Measurements from ENCODE around the gene APBA2. TPM values are rescaled to one million over a fixed set of nuclear protein-coding genes. Genes with fewer than 3 reads are reported as not detected.

The APBA2 gene
- total RNA-seq, 5 donors from 2014 or later (not counting 1 experiment from before 2014, with no cell fraction given) = 78.9 to 118 (median 94.9) TPM

GRCh38 chr15:28963711-28964081 is 77.9 kb downstream of the APBA2 start:
- no peaks in the 10 kb centered on the region for H3K9me3 Mint-ChIP-seq
- no peak overlapping the region for H3K27ac Mint-ChIP-seq
- no peak overlapping the region for H3K4me3 Mint-ChIP-seq
- H3K36me3 ChIP-seq (ENCODE audit: control insufficient read depth in 2 of 2, extremely low read depth in 1 of 2, insufficient read depth in 1 of 2, low read length in 1 of 2) = no peaks in the 10 kb centered on the region
- H3K36me3 Mint-ChIP-seq = peaks cover 14% of the 10 kb centered on the region
- peaks cover 38 to 59% (median 49%) of the 10 kb centered on the region in 3 donors for H3K4me1 Mint-ChIP-seq
- H3K9me3 ChIP-seq = no peaks in the 10 kb centered on the region
- DNase-seq = no peak
- no CpG with 5 or more reads among the region's 2 CpGs for WGBS (ENCODE audit: insufficient coverage)
- H3K4me1 ChIP-seq (ENCODE audit: control insufficient read depth in 1 of 2, extremely low read depth in 1 of 2, insufficient read depth in 2 of 2, low read length in 2 of 2) = peaks cover 0 to 4% of the 10 kb centered on the region in 2 experiments
- H3K27me3 ChIP-seq (replicated peaks in 1 of 2; ENCODE audit: control insufficient read depth in 2 of 2, extremely low read depth in 1 of 2, insufficient read depth in 2 of 2, low read length in 1 of 2) = no peaks in the 10 kb centered on the region
- H3K27ac ChIP-seq (ENCODE audit: low read length) = no peak overlapping the region
- ChIA-PET POLR2A (no interaction called here), CTCF (no interaction called here)
- no peak for ATAC-seq (replicated peaks in 1 of 4)
- H3K4me3 ChIP-seq (ENCODE audit: control insufficient read depth in 1 of 2, extremely low read depth in 1 of 2, low read length in 1 of 2) = no peak overlapping the region
- H3K27me3 Mint-ChIP-seq = no peaks in the 10 kb centered on the region

- Mint-ChIP-seq H3K36me3 (peaks cover 14% of the 10 kb centered on the region), H3K27ac (no peak overlapping the region), H3K9me3 (no peaks in the 10 kb centered on the region), H3K27me3 (no peaks in the 10 kb centered on the region), H3K4me3 (no peak overlapping the region), H3K4me1 (peaks cover 34 to 57% (median 47%) of the 10 kb centered on the region in 3 donors)
- Histone ChIP-seq H3K27ac (ENCODE audit: low read length) (no peak overlapping the region), H3K36me3 (ENCODE audit: control insufficient read depth in 2 of 2, extremely low read depth in 1 of 2, insufficient read depth in 1 of 2, low read length in 1 of 2) (no peaks in the 10 kb centered on the region), H3K9me3 (no peaks in the 10 kb centered on the region), H3K4me1 (ENCODE audit: control insufficient read depth in 1 of 2, extremely low read depth in 1 of 2, insufficient read depth in 2 of 2, low read length in 2 of 2) (peaks cover 0 to 4% of the 10 kb centered on the region in 2 experiments), H3K4me3 (ENCODE audit: control insufficient read depth in 1 of 2, extremely low read depth in 1 of 2, low read length in 1 of 2) (no peak overlapping the region), H3K27me3 (replicated peaks in 1 of 2; ENCODE audit: control insufficient read depth in 2 of 2, extremely low read depth in 1 of 2, insufficient read depth in 2 of 2, low read length in 1 of 2) (no peaks in the 10 kb centered on the region)
- CTCF ChIA-PET = no interaction called here
- POLR2A ChIA-PET = no interaction called here
- WGBS (ENCODE audit: insufficient coverage) = no CpG with 5 or more reads among the region's 1 CpG
- ATAC-seq (replicated peaks in 1 of 4) (no peak), DNase-seq (no peak)
These were observed 78.3 kb downstream of the APBA2 start for GRCh38 chr15:28964098-28964497.

- ChIA-PET POLR2A (no interaction called here), CTCF (no interaction called here)
- Histone ChIP-seq H3K4me1 (ENCODE audit: control insufficient read depth in 1 of 2, extremely low read depth in 1 of 2, insufficient read depth in 2 of 2, low read length in 2 of 2) (peaks cover 0 to 4% of the 10 kb centered on the region in 2 experiments), H3K9me3 (no peaks in the 10 kb centered on the region), H3K4me3 (ENCODE audit: control insufficient read depth in 1 of 2, extremely low read depth in 1 of 2, low read length in 1 of 2) (no peak overlapping the region), H3K27ac (ENCODE audit: low read length) (no peak overlapping the region), H3K36me3 (ENCODE audit: control insufficient read depth in 2 of 2, extremely low read depth in 1 of 2, insufficient read depth in 1 of 2, low read length in 1 of 2) (peaks cover 0 to 3% of the 10 kb centered on the region in 2 donors), H3K27me3 (replicated peaks in 1 of 2; ENCODE audit: control insufficient read depth in 2 of 2, extremely low read depth in 1 of 2, insufficient read depth in 2 of 2, low read length in 1 of 2) (no peaks in the 10 kb centered on the region)
- ATAC-seq (replicated peaks in 1 of 4) (no peak), DNase-seq (no peak)
- no peaks in the 10 kb centered on the region for H3K27me3 Mint-ChIP-seq
- H3K4me3 Mint-ChIP-seq = no peak overlapping the region
- peaks cover 8% of the 10 kb centered on the region for H3K36me3 Mint-ChIP-seq
- H3K9me3 Mint-ChIP-seq = no peaks in the 10 kb centered on the region
- H3K27ac Mint-ChIP-seq = no peak overlapping the region
- H3K4me1 Mint-ChIP-seq = peaks cover 40 to 61% (median 46%) of the 10 kb centered on the region in 3 donors
These were observed 81.3 kb downstream of the APBA2 start for GRCh38 chr15:28967066-28967465.

GRCh38 chr15:28967990-28968389 is 82.2 kb downstream of the APBA2 start:
- no peaks in the 10 kb centered on the region for H3K9me3 ChIP-seq
- H3K36me3 ChIP-seq (ENCODE audit: control insufficient read depth in 2 of 2, extremely low read depth in 1 of 2, insufficient read depth in 1 of 2, low read length in 1 of 2) = peaks cover 0 to 3% of the 10 kb centered on the region in 2 donors
- no peaks in the 10 kb centered on the region for H3K27me3 ChIP-seq (replicated peaks in 1 of 2; ENCODE audit: control insufficient read depth in 2 of 2, extremely low read depth in 1 of 2, insufficient read depth in 2 of 2, low read length in 1 of 2)
- POLR2A ChIA-PET = no interaction called here
- H3K27ac Mint-ChIP-seq = no peak overlapping the region
- H3K4me3 ChIP-seq (ENCODE audit: control insufficient read depth in 1 of 2, extremely low read depth in 1 of 2, low read length in 1 of 2) = no peak overlapping the region
- DNase-seq = no peak
- ATAC-seq (replicated peaks in 1 of 4) = no peak
- no peaks in the 10 kb centered on the region for H3K27me3 Mint-ChIP-seq
- no peak overlapping the region for H3K4me3 Mint-ChIP-seq
- peaks cover 36 to 63% (median 46%) of the 10 kb centered on the region in 3 donors for H3K4me1 Mint-ChIP-seq
- H3K36me3 Mint-ChIP-seq = peaks cover 8% of the 10 kb centered on the region
- CTCF ChIA-PET = interaction anchor here in 1 of 2 donors (0.6 kb wide), 2 partner anchors 8 to 16 kb away, joined by 4 to 9 read pairs; no protein-coding TSS in a partner anchor
- H3K9me3 Mint-ChIP-seq = no peaks in the 10 kb centered on the region
- WGBS (ENCODE audit: insufficient coverage) = 20% methylated on average over 1 of the region's 6 CpGs
- no peak overlapping the region for H3K27ac ChIP-seq (ENCODE audit: low read length)
- H3K4me1 ChIP-seq (ENCODE audit: control insufficient read depth in 1 of 2, extremely low read depth in 1 of 2, insufficient read depth in 2 of 2, low read length in 2 of 2) = peaks cover 0 to 4% of the 10 kb centered on the region in 2 experiments

- Mint-ChIP-seq H3K4me3 (no peak overlapping the region), H3K27ac (no peak overlapping the region), H3K36me3 (no peaks in the 10 kb centered on the region), H3K27me3 (no peaks in the 10 kb centered on the region), H3K4me1 (peaks cover 47 to 67% (median 47%) of the 10 kb centered on the region in 3 donors), H3K9me3 (no peaks in the 10 kb centered on the region)
- no peaks in the 10 kb centered on the region for H3K9me3 ChIP-seq
- H3K27ac ChIP-seq (ENCODE audit: low read length) = no peak overlapping the region
- H3K4me1 ChIP-seq (ENCODE audit: control insufficient read depth in 1 of 2, extremely low read depth in 1 of 2, insufficient read depth in 2 of 2, low read length in 2 of 2) = no peaks in the 10 kb centered on the region
- WGBS (ENCODE audit: insufficient coverage) = 92% methylated on average over 14 of the region's 14 CpGs
- ChIA-PET POLR2A (no interaction called here), CTCF (no interaction called here)
- ATAC-seq (replicated peaks in 1 of 4) (no peak), DNase-seq (no peak)
- peaks cover 0 to 3% of the 10 kb centered on the region in 2 donors for H3K36me3 ChIP-seq (ENCODE audit: control insufficient read depth in 2 of 2, extremely low read depth in 1 of 2, insufficient read depth in 1 of 2, low read length in 1 of 2)
- H3K4me3 ChIP-seq (ENCODE audit: control insufficient read depth in 1 of 2, extremely low read depth in 1 of 2, low read length in 1 of 2) = no peak overlapping the region
- H3K27me3 ChIP-seq (replicated peaks in 1 of 2; ENCODE audit: control insufficient read depth in 2 of 2, extremely low read depth in 1 of 2, insufficient read depth in 2 of 2, low read length in 1 of 2) = no peaks in the 10 kb centered on the region
These were observed 83.8 kb downstream of the APBA2 start for GRCh38 chr15:28969511-28970085.

- H3K36me3 Mint-ChIP-seq = no peaks in the 10 kb centered on the region
These were observed 88.4 kb downstream of the APBA2 start for GRCh38 chr15:28974142-28974541.

More at GRCh38 chr15:28974142-28974541, 88.4 kb downstream of the APBA2 start:
- Histone ChIP-seq H3K27me3 (replicated peaks in 1 of 2; ENCODE audit: control insufficient read depth in 2 of 2, extremely low read depth in 1 of 2, insufficient read depth in 2 of 2, low read length in 1 of 2) (no peaks in the 10 kb centered on the region), H3K9me3 (no peaks in the 10 kb centered on the region), H3K4me1 (ENCODE audit: control insufficient read depth in 1 of 2, extremely low read depth in 1 of 2, insufficient read depth in 2 of 2, low read length in 2 of 2) (peaks cover 0 to 6% of the 10 kb centered on the region in 2 experiments), H3K4me3 (ENCODE audit: control insufficient read depth in 1 of 2, extremely low read depth in 1 of 2, low read length in 1 of 2) (no peak overlapping the region), H3K27ac (ENCODE audit: low read length) (peak overlapping the region; percentile 14), H3K36me3 (ENCODE audit: control insufficient read depth in 2 of 2, extremely low read depth in 1 of 2, insufficient read depth in 1 of 2, low read length in 1 of 2) (peaks cover 0 to 3% of the 10 kb centered on the region in 2 donors)
- DNase-seq = peak in 34 of 35 experiments; percentile 16 to 88 (median 51)
- Mint-ChIP-seq H3K27me3 (no peaks in the 10 kb centered on the region), H3K4me3 (peak overlapping the region in 2 of 3 donors; percentile 22 to 23), H3K27ac (peak overlapping the region; percentile 70 to 86), H3K4me1 (peaks cover 37 to 48% (median 41%) of the 10 kb centered on the region in 3 donors), H3K9me3 (no peaks in the 10 kb centered on the region)
- ATAC-seq (replicated peaks in 1 of 4) = peak; percentile 72 to 92 (median 87)
- POLR2A ChIA-PET = no interaction called here
- CTCF ChIA-PET = interaction anchor here (0.7 to 1.9 kb wide), 5 partner anchors 40 to 183 kb away, joined by 3 to 9 read pairs (median 5); no protein-coding TSS in a partner anchor
- WGBS (ENCODE audit: insufficient coverage) = no CpG with 5 or more reads among the region's 7 CpGs
